ENCODE measurements around the gene IRF2. TPM values are rescaled to one million over a fixed set of nuclear protein-coding genes. Genes with fewer than 3 reads are reported as not detected.

The IRF2 gene
- total RNA-seq, 3 donors from 2014 or later (not counting 1 experiment from before 2014, with no cell fraction given): 50.6 to 68.5 (median 59.8) TPM

- 91% methylated on average over 2 of the region's 4 CpGs for WGBS (ENCODE audit: insufficient coverage)
- peaks cover 20% of the 10 kb centered on the region for H3K4me1 ChIP-seq (ENCODE audit: control insufficient read depth, insufficient read depth, low read length)
- no peak for TF ChIP-seq CTCF (IDR thresholded peaks at IDR 0.05)
- no peaks in the 10 kb centered on the region for H3K9me3 ChIP-seq (ENCODE audit: control insufficient read depth, insufficient read depth, low read length)
- Mint-ChIP-seq H3K9me3 (no peaks in the 10 kb centered on the region), H3K27ac (peak overlapping the region in 1 of 2 donors; percentile 51), H3K4me1 (peaks cover 80 to 85% of the 10 kb centered on the region in 2 donors), H3K4me3 (no peak overlapping the region), H3K36me3 (no peaks in the 10 kb centered on the region), H3K27me3 (ENCODE audit: low read depth in 2 of 2) (no peaks in the 10 kb centered on the region)
- ATAC-seq (no peak), DNase-seq (no peak)
- intact Hi-C loops (cut with micrococcal nuclease): no loop called here
- H3K36me3 ChIP-seq (ENCODE audit: control insufficient read depth, insufficient read depth, low read length): no peaks in the 10 kb centered on the region
- H3K27ac ChIP-seq (ENCODE audit: low read length): no peak overlapping the region
- no peak overlapping the region for H3K4me3 ChIP-seq (ENCODE audit: low read length)
- H3K27me3 ChIP-seq (ENCODE audit: control insufficient read depth, insufficient read depth, low read length): no peaks in the 10 kb centered on the region
These were observed 35.0 kb downstream of the IRF2 start for GRCh38 chr4:184439386-184439785.

GRCh38 chr4:184438375-184438774, 36.0 kb downstream of the IRF2 start:
- H3K4me3 ChIP-seq (ENCODE audit: low read length): no peak overlapping the region

GRCh38 chr4:184437565-184438265, 36.6 kb downstream of the IRF2 start:
- no peaks in the 10 kb centered on the region for H3K27me3 Mint-ChIP-seq (ENCODE audit: low read depth in 2 of 2)
- H3K9me3 ChIP-seq (ENCODE audit: control insufficient read depth, insufficient read depth, low read length): no peaks in the 10 kb centered on the region
- intact Hi-C loops (cut with micrococcal nuclease): no loop called here
- H3K27ac Mint-ChIP-seq: peak overlapping the region; percentile 26 to 60
- no peak overlapping the region for H3K4me3 ChIP-seq (ENCODE audit: low read length)
- no peak overlapping the region for H3K27ac ChIP-seq (ENCODE audit: low read length)
- peaks cover 15% of the 10 kb centered on the region for H3K4me1 ChIP-seq (ENCODE audit: control insufficient read depth, insufficient read depth, low read length)
- H3K36me3 ChIP-seq (ENCODE audit: control insufficient read depth, insufficient read depth, low read length): no peaks in the 10 kb centered on the region
- H3K4me3 Mint-ChIP-seq: no peak overlapping the region
- H3K27me3 ChIP-seq (ENCODE audit: control insufficient read depth, insufficient read depth, low read length): no peaks in the 10 kb centered on the region
- no peaks in the 10 kb centered on the region for H3K36me3 Mint-ChIP-seq
- TF ChIP-seq CTCF (IDR thresholded peaks at IDR 0.05): no peak
- DNase-seq (peak in 1 of 2 donors; percentile 21), ATAC-seq (peak in 2 of 3 donors; percentile 39 to 47)
- no peaks in the 10 kb centered on the region for H3K9me3 Mint-ChIP-seq
- peaks cover 76 to 85% of the 10 kb centered on the region in 2 donors for H3K4me1 Mint-ChIP-seq
- 61% methylated on average over 5 of the region's 11 CpGs for WGBS (ENCODE audit: insufficient coverage)

More at GRCh38 chr4:184438375-184438774, 36.0 kb downstream of the IRF2 start:
- Mint-ChIP-seq H3K27me3 (ENCODE audit: low read depth in 2 of 2) (no peaks in the 10 kb centered on the region), H3K36me3 (no peaks in the 10 kb centered on the region), H3K4me3 (no peak overlapping the region), H3K4me1 (peaks cover 74 to 83% of the 10 kb centered on the region in 2 donors), H3K27ac (peak overlapping the region; percentile 26 to 60), H3K9me3 (no peaks in the 10 kb centered on the region)
- TF ChIP-seq CTCF (IDR thresholded peaks at IDR 0.05): no peak
- intact Hi-C loops (cut with micrococcal nuclease): no loop called here
- no peaks in the 10 kb centered on the region for H3K9me3 ChIP-seq (ENCODE audit: control insufficient read depth, insufficient read depth, low read length)
- no peaks in the 10 kb centered on the region for H3K27me3 ChIP-seq (ENCODE audit: control insufficient read depth, insufficient read depth, low read length)
- no peak overlapping the region for H3K27ac ChIP-seq (ENCODE audit: low read length)
- whole genome bisulfite sequencing (ENCODE audit: insufficient coverage): 70% methylated on average over 7 of the region's 9 CpGs
- H3K36me3 ChIP-seq (ENCODE audit: control insufficient read depth, insufficient read depth, low read length): no peaks in the 10 kb centered on the region
- ATAC-seq: no peak
- DNase-seq: no peak
- peaks cover 15% of the 10 kb centered on the region for H3K4me1 ChIP-seq (ENCODE audit: control insufficient read depth, insufficient read depth, low read length)
